ENCODE results near the gene CTNNBL1. TPM values are rescaled to one million over a fixed set of nuclear protein-coding genes. Genes with fewer than 3 reads are reported as not detected.

CTNNBL1 gene
- total RNA-seq, 2 experiments from 2014 or later, result 31.1 to 33.4 TPM

DNA sequence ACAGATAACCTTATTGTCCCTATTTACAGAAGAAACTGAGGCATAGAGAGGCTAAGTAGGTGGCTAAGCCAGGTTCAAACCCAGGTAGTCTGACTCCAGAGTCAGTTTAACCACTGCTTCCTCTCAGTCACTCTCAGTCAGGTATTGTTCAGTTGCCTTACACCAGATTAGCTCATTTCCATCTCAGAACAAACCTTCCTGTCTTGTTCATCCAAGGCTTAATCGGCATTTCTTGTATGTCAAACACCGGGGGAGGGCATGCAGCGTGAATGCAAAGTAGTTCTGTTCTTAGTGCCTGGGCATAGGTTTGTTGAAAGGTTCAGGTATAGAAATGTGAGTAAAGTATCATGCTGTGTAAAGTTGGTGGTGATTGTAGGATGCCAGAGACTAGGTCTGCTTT lies 51.7 kb downstream of the CTNNBL1 start:
- TF ChIP-seq, protein P1, sequence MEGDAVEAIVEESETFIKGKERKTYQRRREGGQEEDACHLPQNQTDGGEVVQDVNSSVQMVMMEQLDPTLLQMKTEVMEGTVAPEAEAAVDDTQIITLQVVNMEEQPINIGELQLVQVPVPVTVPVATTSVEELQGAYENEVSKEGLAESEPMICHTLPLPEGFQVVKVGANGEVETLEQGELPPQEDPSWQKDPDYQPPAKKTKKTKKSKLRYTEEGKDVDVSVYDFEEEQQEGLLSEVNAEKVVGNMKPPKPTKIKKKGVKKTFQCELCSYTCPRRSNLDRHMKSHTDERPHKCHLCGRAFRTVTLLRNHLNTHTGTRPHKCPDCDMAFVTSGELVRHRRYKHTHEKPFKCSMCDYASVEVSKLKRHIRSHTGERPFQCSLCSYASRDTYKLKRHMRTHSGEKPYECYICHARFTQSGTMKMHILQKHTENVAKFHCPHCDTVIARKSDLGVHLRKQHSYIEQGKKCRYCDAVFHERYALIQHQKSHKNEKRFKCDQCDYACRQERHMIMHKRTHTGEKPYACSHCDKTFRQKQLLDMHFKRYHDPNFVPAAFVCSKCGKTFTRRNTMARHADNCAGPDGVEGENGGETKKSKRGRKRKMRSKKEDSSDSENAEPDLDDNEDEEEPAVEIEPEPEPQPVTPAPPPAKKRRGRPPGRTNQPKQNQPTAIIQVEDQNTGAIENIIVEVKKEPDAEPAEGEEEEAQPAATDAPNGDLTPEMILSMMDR (IDR thresholded peaks at IDR 0.05), result no peak
- peaks cover 58% of the 10 kb centered on the region for H3K36me3 Mint-ChIP-seq (ENCODE audit: low read depth)
- ChIA-PET CTCF (no interaction called here), POLR2A (interaction anchor here (0.7 to 1.1 kb wide), 3 partner anchors 17 to 695 kb away, joined by 3 to 4 read pairs (median 3); no protein-coding TSS in a partner anchor)
- Histone ChIP-seq H3K9me3 (ENCODE audit: control insufficient read depth in 1 of 2, insufficient read depth in 1 of 2, low read length in 2 of 2) (no peaks in the 10 kb centered on the region), H3K36me3 (ENCODE audit: insufficient read depth, low read length) (peaks cover 34% of the 10 kb centered on the region), H3K4me3 (ENCODE audit: low read length) (no peak overlapping the region), H3K27ac (ENCODE audit: low read depth in 1 of 2, low read length in 2 of 2) (no peak overlapping the region), H3K27me3 (ENCODE audit: control insufficient read depth in 1 of 2, insufficient read depth in 2 of 2, low read length in 2 of 2) (no peaks in the 10 kb centered on the region), H3K4me1 (ENCODE audit: insufficient read depth, low read length) (no peaks in the 10 kb centered on the region)
- ATAC-seq (ENCODE audit: poor library complexity) (peak; percentile 95), DNase-seq (peak in 3 of 14 experiments; percentile 6 to 58 (median 24))
- peaks cover 27% of the 10 kb centered on the region for H3K4me1 Mint-ChIP-seq (ENCODE audit: low read depth)
- peak overlapping the region; percentile 73 for H3K27ac Mint-ChIP-seq
- H3K9me3 Mint-ChIP-seq, result no peaks in the 10 kb centered on the region
- no peaks in the 10 kb centered on the region for H3K27me3 Mint-ChIP-seq
- intact Hi-C loops (cut with DNase I, micrococcal nuclease), result no loop called here
- H3K4me3 Mint-ChIP-seq, result no peak overlapping the region

DNA sequence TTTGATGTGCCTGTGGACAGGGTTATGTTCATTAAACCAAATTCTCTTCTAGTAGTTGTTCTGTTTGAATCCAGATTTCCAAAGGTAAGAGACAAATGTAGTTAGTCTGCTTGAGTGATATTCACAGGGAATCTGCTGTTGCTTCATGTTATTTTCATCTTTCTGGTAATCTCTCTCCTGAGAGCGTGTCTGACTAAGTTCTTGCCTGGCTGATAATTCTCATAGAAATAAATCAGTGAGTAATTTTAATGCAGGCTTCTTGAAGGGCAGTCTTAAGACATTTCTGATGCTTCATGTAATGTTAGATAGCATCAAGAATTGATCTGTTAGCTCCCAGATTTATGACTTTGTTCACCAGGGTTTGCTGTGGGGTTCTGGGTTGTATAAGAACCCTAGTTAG lies 54.2 kb downstream of the CTNNBL1 start:
- ChIA-PET POLR2A (no interaction called here), CTCF (no interaction called here)
- Mint-ChIP-seq H3K4me1 (ENCODE audit: low read depth) (peaks cover 27% of the 10 kb centered on the region), H3K4me3 (no peak overlapping the region), H3K9me3 (no peaks in the 10 kb centered on the region), H3K27ac (no peak overlapping the region), H3K36me3 (ENCODE audit: low read depth) (peaks cover 61% of the 10 kb centered on the region), H3K27me3 (no peaks in the 10 kb centered on the region)
- intact Hi-C loops (cut with DNase I, micrococcal nuclease), result no loop called here
- DNase-seq, result no peak
- H3K27me3 ChIP-seq (ENCODE audit: control insufficient read depth in 1 of 2, insufficient read depth in 2 of 2, low read length in 2 of 2), result no peaks in the 10 kb centered on the region
- H3K4me1 ChIP-seq (ENCODE audit: insufficient read depth, low read length), result no peaks in the 10 kb centered on the region
- TF ChIP-seq, protein P1 (IDR thresholded peaks at IDR 0.05), result no peak
- no peak overlapping the region for H3K4me3 ChIP-seq (ENCODE audit: low read length)
- peaks cover 28% of the 10 kb centered on the region for H3K36me3 ChIP-seq (ENCODE audit: insufficient read depth, low read length)
- H3K9me3 ChIP-seq (ENCODE audit: control insufficient read depth in 1 of 2, insufficient read depth in 1 of 2, low read length in 2 of 2), result no peaks in the 10 kb centered on the region
- H3K27ac ChIP-seq (ENCODE audit: low read depth in 1 of 2, low read length in 2 of 2), result no peak overlapping the region
- ATAC-seq (ENCODE audit: poor library complexity), result no peak

DNA sequence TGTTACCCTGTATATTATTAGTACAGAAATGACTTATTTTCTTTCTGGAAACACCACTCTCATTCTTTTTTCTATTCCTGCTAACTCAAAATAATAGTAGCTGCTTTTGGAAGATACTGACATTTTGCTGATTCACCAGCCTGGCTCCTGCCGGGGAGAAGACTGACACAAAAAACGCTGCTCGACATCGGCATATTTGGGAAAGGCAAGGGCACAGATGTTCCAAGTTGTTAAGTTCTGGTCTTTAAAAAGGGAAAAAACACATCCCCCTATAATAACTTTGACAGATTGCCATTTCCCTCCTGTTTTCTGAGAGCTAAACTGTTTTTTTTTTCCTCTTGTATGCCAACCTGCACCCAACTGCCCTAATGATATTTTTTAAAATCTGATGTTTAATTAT lies 55.4 kb downstream of the CTNNBL1 start:
- Mint-ChIP-seq H3K27ac (no peak overlapping the region), H3K27me3 (no peaks in the 10 kb centered on the region), H3K9me3 (no peaks in the 10 kb centered on the region), H3K4me1 (ENCODE audit: low read depth) (peaks cover 20% of the 10 kb centered on the region), H3K36me3 (ENCODE audit: low read depth) (peaks cover 71% of the 10 kb centered on the region), H3K4me3 (no peak overlapping the region)
- no peak for DNase-seq
- Histone ChIP-seq H3K4me1 (ENCODE audit: insufficient read depth, low read length) (no peaks in the 10 kb centered on the region), H3K27ac (ENCODE audit: low read depth in 1 of 2, low read length in 2 of 2) (no peak overlapping the region), H3K9me3 (ENCODE audit: control insufficient read depth in 1 of 2, insufficient read depth in 1 of 2, low read length in 2 of 2) (no peaks in the 10 kb centered on the region), H3K36me3 (ENCODE audit: insufficient read depth, low read length) (peaks cover 28% of the 10 kb centered on the region), H3K27me3 (ENCODE audit: control insufficient read depth in 1 of 2, insufficient read depth in 2 of 2, low read length in 2 of 2) (no peaks in the 10 kb centered on the region), H3K4me3 (ENCODE audit: low read length) (no peak overlapping the region)
- ChIA-PET POLR2A (no interaction called here), CTCF (no interaction called here)
- intact Hi-C loops (cut with DNase I, micrococcal nuclease), result no loop called here
- ATAC-seq (ENCODE audit: poor library complexity), result no peak
- TF ChIP-seq, protein P1 (IDR thresholded peaks at IDR 0.05), result no peak

Data from CD4-positive, alpha-beta T cell (primary cell).